Bronchial epithelial cell (primary cell): ENCODE measurements around the gene TCF7L2. TPM values are rescaled to one million over a fixed set of nuclear protein-coding genes. Genes with fewer than 3 reads are reported as not detected.

Experiments used
- DNase-seq: peaks from one replicate; pipeline ENCODE4 v3.0.0-alpha.2; 2010; ENCODE audit warnings: low read depth
- FAIRE-seq: peaks from 2 replicates; lab custom pipeline; 2011; peaks lifted over from hg19 to GRCh38; lab: Jason Lieb, UNC
- H3K27me3 ChIP-seq: 2 replicates; pipeline ENCODE4 v1.5.1; 2011; ENCODE audit warnings: low read length; ENCODE audit not compliant: control insufficient read depth, insufficient read depth
- H3K36me3 ChIP-seq: 2 replicates; pipeline ENCODE4 v1.5.1; 2011; ENCODE audit warnings: low read length; ENCODE audit not compliant: control insufficient read depth, insufficient read depth
- H3K4me3 ChIP-seq: 2 replicates; pipeline ENCODE4 v1.5.1; 2011; ENCODE audit warnings: mild to moderate bottlenecking, low read depth, low read length, control low read depth
- total RNA-seq: library from RNA; depleted of rRNA; stranded (reverse); fragments of >200 nt; gene quantifications from 2 replicates; pipeline ENCODE4 v1.2.1, GENCODE V29; 2014
- TF ChIP-seq, protein P1 (sequence below): IDR thresholded peaks from 2 replicates; pipeline ENCODE4 v1.5.1; 2011; ENCODE audit warnings: mild to moderate bottlenecking, moderate library complexity, low read length, control low read depth, inconsistent platforms; ENCODE audit not compliant: insufficient read depth, severe bottlenecking

Gene TCF7L2
- total RNA-seq, 1 donor from 2014 or later, result 1.1 TPM

DNA sequence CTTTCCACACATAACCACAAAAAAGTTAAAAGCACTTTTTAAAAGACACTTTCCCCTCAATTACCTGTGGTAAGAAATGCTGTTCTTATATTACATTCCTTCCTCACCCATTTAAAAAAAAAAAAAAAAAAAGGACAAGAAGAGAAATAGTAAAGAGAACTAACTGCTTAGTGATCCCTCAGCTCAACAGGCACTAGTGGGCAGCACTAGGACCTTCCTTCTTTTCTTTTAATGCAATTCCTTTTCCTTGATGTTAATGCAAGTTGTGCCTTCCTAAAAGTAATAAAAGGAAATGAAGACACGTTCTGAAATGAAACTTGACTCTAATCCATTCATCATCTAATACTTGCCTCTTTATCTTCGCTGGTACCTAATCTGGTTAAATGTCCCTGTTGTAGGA, 189.7 kb downstream of the TCF7L2 start:
- no peaks in the 10 kb centered on the region for H3K36me3 ChIP-seq
- TF ChIP-seq, protein P1, sequence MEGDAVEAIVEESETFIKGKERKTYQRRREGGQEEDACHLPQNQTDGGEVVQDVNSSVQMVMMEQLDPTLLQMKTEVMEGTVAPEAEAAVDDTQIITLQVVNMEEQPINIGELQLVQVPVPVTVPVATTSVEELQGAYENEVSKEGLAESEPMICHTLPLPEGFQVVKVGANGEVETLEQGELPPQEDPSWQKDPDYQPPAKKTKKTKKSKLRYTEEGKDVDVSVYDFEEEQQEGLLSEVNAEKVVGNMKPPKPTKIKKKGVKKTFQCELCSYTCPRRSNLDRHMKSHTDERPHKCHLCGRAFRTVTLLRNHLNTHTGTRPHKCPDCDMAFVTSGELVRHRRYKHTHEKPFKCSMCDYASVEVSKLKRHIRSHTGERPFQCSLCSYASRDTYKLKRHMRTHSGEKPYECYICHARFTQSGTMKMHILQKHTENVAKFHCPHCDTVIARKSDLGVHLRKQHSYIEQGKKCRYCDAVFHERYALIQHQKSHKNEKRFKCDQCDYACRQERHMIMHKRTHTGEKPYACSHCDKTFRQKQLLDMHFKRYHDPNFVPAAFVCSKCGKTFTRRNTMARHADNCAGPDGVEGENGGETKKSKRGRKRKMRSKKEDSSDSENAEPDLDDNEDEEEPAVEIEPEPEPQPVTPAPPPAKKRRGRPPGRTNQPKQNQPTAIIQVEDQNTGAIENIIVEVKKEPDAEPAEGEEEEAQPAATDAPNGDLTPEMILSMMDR, result no peak
- DNase-seq (no peak), FAIRE-seq (no peak)
- no peak overlapping the region for H3K4me3 ChIP-seq
- no peaks in the 10 kb centered on the region for H3K27me3 ChIP-seq

DNA sequence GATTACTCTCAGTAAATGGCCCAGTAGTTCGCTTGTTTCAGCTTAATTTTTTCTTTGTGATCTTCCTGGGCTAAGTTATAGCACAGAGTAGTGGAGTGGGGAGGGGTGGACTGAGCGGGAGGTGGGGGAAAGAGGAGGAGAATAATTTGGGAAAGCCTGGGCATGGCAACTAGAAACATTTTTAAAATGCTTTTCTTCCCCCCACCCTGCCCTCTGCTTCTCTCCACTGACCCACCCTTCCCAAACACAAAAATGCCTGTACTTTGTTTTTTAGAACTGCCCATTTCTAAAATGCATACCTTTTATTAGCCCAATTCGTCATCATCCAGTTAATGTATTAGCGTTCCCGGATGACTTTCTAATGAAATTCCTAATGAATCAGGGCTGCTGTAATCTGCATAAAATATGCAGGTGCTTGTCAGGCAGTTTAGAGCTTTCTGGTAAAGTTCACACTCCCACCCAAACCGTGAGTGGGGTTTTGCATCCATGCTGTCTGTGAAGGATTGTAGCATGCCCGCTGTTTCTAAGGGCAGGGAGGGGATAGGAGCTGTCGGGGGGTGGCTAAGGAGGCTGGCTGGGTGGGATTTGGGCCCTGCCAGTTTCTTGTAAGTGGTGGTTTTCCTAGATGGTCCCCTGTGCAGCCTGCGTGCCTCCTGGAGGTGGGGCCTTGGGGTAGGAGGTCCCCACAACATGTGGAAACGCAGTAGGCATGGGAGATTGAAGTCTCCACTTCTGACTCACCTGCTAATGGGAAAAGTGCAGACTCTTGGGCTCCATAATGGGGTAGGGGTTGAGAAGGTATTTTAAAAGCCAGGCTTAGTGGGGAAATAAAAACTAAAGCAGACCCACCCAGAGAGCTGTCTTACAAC, 190.3 kb downstream of the TCF7L2 start:
- H3K4me3 ChIP-seq, result no peak overlapping the region

DNA sequence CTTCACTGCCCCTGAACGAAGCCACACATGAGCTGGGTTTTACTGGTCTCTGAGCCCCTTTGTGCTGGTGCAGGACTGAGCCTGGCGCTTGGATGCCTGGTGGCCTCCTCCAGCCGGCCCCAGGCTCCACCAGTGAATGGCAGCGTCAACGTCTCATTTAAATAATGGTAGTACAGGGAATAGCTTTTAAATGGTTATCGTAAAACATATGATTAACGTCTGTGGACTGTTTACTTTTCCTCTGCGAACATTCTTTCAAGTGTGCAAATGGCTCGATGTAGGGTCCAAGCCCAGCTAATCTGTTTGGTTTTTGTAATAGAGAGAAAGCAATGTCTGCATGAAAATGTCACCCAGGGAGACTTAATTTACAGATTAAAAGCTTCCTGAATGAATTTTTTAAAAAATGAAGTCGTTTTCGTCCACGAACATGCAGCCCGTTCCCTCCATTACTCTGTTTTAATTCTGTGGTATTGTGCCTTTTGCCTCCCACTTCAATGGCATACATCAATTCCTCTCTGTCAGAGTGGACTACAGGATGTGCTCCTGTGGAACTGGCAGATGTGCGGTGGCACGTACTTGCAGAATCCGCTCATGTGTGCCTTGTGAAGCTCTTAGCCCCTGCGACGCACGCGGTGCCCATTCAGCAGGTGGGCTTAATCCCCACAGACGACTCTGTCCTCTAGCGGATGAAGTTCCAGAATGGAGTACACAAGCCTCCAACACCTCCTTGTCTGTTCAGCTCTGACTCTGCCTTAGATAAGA, 192.7 kb downstream of the TCF7L2 start:
- Histone ChIP-seq H3K4me3 (no peak overlapping the region), H3K36me3 (peaks cover 2% of the 10 kb centered on the region), H3K27me3 (no peaks in the 10 kb centered on the region)
- DNase-seq (no peak), FAIRE-seq (no peak)
- TF ChIP-seq, protein P1, result no peak

More for the DNA sequence above, 190.3 kb downstream of the TCF7L2 start:
- TF ChIP-seq, protein P1, result no peak
- H3K27me3 ChIP-seq, result no peaks in the 10 kb centered on the region
- no peak for DNase-seq
- H3K36me3 ChIP-seq, result no peaks in the 10 kb centered on the region
- no peak for FAIRE-seq

DNA sequence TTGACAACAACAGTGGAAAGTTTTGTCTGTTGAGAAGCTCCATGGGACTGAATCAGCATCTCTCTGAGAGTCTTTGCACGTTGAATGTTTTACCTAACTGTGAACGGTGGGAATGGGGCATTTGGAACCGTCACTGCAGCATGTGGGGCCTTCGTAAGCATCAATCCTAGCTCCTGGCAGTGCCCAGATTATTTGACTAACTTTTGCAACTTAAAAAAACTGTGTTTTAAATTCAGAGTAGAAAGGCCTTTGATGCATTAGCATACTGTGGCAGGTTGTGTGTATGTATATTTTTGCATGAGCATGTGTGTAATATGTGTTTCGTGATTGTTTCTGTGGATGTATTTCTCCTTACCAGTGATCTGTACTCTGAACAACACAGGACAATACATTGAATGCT, 194.5 kb downstream of the TCF7L2 start:
- peaks cover 2% of the 10 kb centered on the region for H3K36me3 ChIP-seq
- no peak for FAIRE-seq
- DNase-seq, result no peak
- TF ChIP-seq, protein P1, result no peak
- H3K4me3 ChIP-seq, result no peak overlapping the region
- H3K27me3 ChIP-seq, result no peaks in the 10 kb centered on the region

DNA sequence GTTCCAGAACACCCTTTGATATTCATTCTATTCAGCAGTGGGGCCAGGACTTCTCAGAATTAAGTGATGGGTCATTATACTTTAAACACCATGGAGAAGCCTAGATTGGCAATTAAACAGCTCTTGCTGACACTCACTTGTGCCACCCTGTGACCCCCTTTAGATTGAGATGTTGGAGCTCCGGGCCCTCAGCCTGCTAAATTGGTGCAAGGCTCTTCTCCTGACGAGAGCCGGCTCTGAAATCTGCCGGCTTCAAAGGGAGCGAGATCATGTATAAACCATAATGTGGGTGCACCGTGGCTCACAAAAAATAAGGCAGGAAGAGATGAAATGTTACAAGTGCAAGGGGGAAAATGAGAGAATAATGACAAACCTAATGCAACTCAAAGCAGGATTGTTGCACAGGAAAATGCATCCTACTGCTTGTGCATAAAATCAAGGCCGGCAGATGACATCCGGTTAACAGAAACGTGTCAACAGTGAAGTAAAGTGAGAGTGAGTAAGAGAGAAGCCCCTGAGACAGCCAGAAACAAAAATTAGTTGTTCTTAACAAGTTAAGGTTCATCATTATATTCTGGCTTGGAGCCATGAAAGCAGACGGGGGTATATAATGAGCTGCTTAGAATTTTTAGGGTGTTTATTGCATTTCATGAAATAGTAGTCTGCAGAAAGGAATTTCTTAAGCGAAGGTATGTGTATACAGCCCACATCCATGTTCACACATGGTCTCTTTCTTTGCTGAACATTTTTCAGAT, 198.2 kb downstream of the TCF7L2 start:
- Histone ChIP-seq H3K27me3 (no peaks in the 10 kb centered on the region), H3K4me3 (no peak overlapping the region), H3K36me3 (peaks cover 17% of the 10 kb centered on the region)
- TF ChIP-seq, protein P1, result no peak
- no peak for FAIRE-seq
- no peak for DNase-seq
